ENCODE results near the gene RAB9A.
A peak's percentile ranks its signal among the peaks of the same experiment; 100 is the strongest.
"Not testable (repeated sequence)": the region's sequence is repeated elsewhere in the genome, so short reads cannot be mapped to it uniquely, and the experiment has no call there.

The RAB9A gene, protein sequence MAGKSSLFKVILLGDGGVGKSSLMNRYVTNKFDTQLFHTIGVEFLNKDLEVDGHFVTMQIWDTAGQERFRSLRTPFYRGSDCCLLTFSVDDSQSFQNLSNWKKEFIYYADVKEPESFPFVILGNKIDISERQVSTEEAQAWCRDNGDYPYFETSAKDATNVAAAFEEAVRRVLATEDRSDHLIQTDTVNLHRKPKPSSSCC

DNA sequence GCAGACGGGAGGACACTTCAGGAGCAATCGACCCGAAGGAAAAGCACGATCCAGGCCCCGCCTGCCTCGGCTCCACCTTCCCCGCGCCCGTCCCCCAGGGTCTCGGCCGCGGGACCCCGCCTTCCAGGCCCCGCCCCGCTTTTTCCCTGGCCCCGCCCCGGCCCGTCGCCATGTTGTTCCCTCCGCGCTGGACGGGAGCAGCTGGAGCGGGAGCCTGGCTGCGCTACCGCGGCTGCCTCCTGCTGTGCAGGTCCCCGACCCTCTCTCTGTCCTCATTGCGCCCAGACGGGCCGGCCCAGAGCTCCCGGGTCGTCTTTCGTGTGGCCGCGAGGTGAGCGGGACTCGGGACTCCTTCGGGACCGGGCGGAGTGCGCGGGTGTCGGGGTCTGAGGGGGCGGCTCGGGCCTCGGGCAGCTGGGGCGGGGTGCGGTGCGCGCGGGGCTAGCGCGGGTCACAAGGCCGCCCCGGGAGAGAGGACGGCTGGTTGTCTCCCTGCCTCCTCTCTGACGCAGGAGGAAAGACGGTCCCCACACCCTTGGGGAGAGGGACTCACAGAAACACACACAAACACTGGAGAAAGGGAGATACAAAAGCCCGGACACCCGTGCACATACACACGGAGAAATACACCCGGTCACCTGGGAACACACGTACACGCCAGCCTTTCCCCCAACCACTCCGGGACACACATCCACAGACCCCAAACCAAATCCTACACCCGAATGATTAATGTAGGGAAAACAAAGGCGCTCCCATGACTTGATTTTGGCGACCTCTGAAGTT is at the start of gene RAB9A:
Gene RAB9A, plus strand, starts transcription at position 171 of the 783 bp plus-strand sequence. CDS start 19,619 bp downstream, outside the sequence.
- peaks cover 0 to 17% of the 10 kb centered on the region in 2 donors for H3K27me3 ChIP-seq (ENCODE audit: control insufficient read depth in 1 of 2, insufficient read depth in 2 of 2, low read length in 2 of 2)
- peaks cover 3% of the 10 kb centered on the region for H3K4me1 ChIP-seq (ENCODE audit: control insufficient read depth, insufficient read depth, low read length)
- H3K9ac ChIP-seq (ENCODE audit: low read length in 2 of 2): peak within 1 kb of the TSS; percentile 78 to 91

DNA sequence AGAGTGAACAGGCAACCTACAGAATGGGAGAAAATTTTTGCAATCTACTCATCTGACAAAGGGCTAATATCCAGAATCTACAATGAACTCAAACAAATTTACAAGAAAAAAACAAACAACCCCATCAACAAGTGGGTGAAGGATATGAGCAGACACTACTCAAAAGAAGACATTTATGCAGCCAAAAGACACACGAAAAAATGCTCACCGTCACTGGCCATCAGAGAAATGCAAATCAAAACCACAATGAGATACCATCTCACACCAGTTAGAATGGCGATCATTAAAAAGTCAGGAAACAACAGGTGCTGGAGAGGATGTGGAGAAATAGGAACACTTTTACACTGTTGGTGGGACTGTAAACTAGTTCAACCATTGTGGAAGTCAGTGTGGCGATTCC is 47.2 kb upstream of the RAB9A start:
- not testable (repeated sequence) for H3K36me3 ChIP-seq (ENCODE audit: control insufficient read depth in 2 of 2, insufficient read depth in 2 of 2, low read length in 2 of 2); H3K9me3 ChIP-seq (ENCODE audit: control insufficient read depth in 2 of 2, low read length in 2 of 2); H3K9ac ChIP-seq (ENCODE audit: low read length in 2 of 2); H3K4me1 ChIP-seq (ENCODE audit: control insufficient read depth, insufficient read depth, low read length); H3K4me3 ChIP-seq (ENCODE audit: low read length in 2 of 2); H3K27ac ChIP-seq (ENCODE audit: low read length)
- H3K27me3 ChIP-seq (ENCODE audit: control insufficient read depth in 1 of 2, insufficient read depth in 2 of 2, low read length in 2 of 2): peaks cover 0 to 12% of the 10 kb centered on the region in 2 donors

More for the DNA sequence above, at the start of gene RAB9A:
- Histone ChIP-seq H3K9me3 (ENCODE audit: control insufficient read depth in 2 of 2, low read length in 2 of 2) (no peaks in the 10 kb centered on the region), H3K36me3 (ENCODE audit: control insufficient read depth in 2 of 2, insufficient read depth in 2 of 2, low read length in 2 of 2) (no peaks in the 10 kb centered on the region), H3K4me3 (ENCODE audit: low read length in 2 of 2) (peak within 1 kb of the TSS; percentile 85 to 86), H3K27ac (ENCODE audit: low read length) (peak within 1 kb of the TSS; percentile 81)

DNA sequence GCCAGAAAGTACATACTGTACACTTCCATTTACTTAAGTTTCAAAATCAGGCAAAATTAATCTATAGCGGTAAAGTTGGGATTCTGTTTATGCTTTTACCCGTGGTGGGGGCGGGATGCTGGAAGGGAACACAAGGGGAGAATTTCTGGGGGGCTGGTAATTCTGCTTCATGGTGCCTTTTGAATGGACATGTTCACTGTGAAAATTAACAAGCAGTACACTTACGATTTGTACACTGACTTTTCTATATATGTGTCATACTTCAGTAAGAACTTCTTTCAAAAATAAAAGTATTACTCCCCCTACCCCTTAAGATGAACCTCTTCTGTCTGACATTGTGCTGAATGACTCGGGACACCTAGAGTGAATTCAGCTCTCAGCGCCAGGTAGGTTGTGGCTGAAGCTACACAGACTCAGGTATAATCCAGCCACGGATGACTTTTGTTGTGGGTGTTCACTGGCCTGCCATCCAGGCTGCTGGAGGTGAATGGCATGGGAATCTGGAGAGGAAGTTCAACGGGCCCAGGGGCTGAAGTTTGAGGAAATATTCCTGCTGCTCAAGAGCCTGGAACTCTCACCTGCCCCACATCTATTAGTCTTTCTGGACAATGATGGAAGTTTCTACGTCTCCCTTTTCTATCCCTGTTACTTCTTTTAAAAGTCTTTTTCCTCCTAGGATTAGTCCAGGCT is 43.3 kb upstream of the RAB9A start:
- Histone ChIP-seq H3K9me3 (ENCODE audit: control insufficient read depth in 2 of 2, low read length in 2 of 2) (no peaks in the 10 kb centered on the region), H3K36me3 (ENCODE audit: control insufficient read depth in 2 of 2, insufficient read depth in 2 of 2, low read length in 2 of 2) (no peaks in the 10 kb centered on the region), H3K27ac (ENCODE audit: low read length) (no peak overlapping the region), H3K27me3 (ENCODE audit: control insufficient read depth in 1 of 2, insufficient read depth in 2 of 2, low read length in 2 of 2) (peaks cover 0 to 9% of the 10 kb centered on the region in 2 donors), H3K9ac (ENCODE audit: low read length in 2 of 2) (no peak overlapping the region), H3K4me3 (ENCODE audit: low read length in 2 of 2) (no peak overlapping the region), H3K4me1 (ENCODE audit: control insufficient read depth, insufficient read depth, low read length) (peaks cover 2% of the 10 kb centered on the region)

DNA sequence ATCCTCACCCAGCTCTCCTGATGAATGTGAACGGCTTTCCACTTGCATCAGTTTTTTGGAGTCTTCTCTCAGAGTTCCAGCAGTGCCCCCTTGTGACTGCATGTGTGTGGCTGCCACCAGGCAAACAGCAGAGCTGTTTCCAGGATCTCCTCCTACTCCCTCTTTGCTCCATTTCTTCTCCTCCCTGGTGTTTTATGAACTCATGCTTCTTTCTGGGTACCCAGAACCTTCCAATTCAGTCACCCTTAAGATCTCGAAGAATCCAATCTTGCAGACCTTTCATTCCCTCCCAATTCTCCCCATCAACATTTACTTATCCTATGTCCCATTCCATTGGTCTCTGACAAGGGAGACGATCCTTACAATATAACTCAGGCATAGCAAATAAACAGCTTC is 42.8 kb upstream of the RAB9A start:
- no peaks in the 10 kb centered on the region for H3K36me3 ChIP-seq (ENCODE audit: control insufficient read depth in 2 of 2, insufficient read depth in 2 of 2, low read length in 2 of 2)
- no peak overlapping the region for H3K9ac ChIP-seq (ENCODE audit: low read length in 2 of 2)
- peaks cover 2% of the 10 kb centered on the region for H3K4me1 ChIP-seq (ENCODE audit: control insufficient read depth, insufficient read depth, low read length)
- H3K4me3 ChIP-seq (ENCODE audit: low read length in 2 of 2): no peak overlapping the region
- H3K9me3 ChIP-seq (ENCODE audit: control insufficient read depth in 2 of 2, low read length in 2 of 2): no peaks in the 10 kb centered on the region
- no peak overlapping the region for H3K27ac ChIP-seq (ENCODE audit: low read length)
- H3K27me3 ChIP-seq (ENCODE audit: control insufficient read depth in 1 of 2, insufficient read depth in 2 of 2, low read length in 2 of 2): peaks cover 0 to 9% of the 10 kb centered on the region in 2 donors

DNA sequence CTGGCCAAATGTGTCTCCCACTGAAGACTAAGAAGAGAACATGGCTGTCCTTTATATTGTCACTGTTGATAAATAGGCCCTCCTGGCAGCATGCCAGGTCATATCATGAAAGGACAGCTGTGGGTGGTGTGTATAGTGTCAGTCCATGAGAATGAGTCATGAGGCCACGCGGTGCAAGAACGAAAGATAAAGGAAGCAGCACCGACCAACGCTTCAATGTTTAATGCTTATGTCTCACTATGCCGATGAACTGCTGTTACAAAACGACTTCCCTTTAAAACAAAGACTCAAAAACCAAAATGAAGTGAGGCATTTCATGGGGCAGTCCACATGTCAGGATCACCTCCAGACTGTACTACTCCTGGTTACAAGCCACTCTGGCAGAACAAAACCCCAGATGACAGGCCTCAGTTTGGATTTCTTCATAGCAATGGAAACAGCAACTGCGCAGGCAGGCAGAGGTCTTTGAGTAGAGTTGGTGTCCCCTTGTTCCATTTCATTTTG is 41.2 kb upstream of the RAB9A start:
- Histone ChIP-seq H3K9me3 (ENCODE audit: control insufficient read depth in 2 of 2, low read length in 2 of 2) (no peaks in the 10 kb centered on the region), H3K4me3 (ENCODE audit: low read length in 2 of 2) (peak overlapping the region in 1 of 2 donors; percentile 36), H3K4me1 (ENCODE audit: control insufficient read depth, insufficient read depth, low read length) (peaks cover 8% of the 10 kb centered on the region), H3K9ac (ENCODE audit: low read length in 2 of 2) (peak overlapping the region in 1 of 2 donors; percentile 28), H3K27me3 (ENCODE audit: control insufficient read depth in 1 of 2, insufficient read depth in 2 of 2, low read length in 2 of 2) (peaks cover 0 to 9% of the 10 kb centered on the region in 2 donors), H3K27ac (ENCODE audit: low read length) (no peak overlapping the region), H3K36me3 (ENCODE audit: control insufficient read depth in 2 of 2, insufficient read depth in 2 of 2, low read length in 2 of 2) (no peaks in the 10 kb centered on the region)

DNA sequence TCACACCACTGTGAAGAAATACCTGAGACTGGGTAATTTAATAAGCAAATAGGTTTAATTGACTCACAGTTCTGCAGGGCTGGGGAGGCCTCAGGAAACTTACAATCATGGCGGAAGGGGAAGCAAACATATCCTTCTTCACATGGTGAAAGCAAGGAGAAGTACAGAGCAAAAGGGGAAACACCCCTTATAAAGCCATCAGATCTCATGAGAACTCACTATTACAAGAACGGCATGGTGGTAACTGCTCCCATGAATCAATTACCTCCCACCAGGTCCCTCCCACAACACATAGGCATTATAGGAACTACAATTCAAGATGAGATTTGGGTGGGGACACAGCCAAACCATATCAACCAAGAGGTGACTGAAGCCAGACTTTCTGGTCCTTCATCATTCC is 40.6 kb upstream of the RAB9A start:
- peaks cover 10% of the 10 kb centered on the region for H3K4me1 ChIP-seq (ENCODE audit: control insufficient read depth, insufficient read depth, low read length)
- not testable (repeated sequence) for H3K9ac ChIP-seq (ENCODE audit: low read length in 2 of 2); H3K4me3 ChIP-seq (ENCODE audit: low read length in 2 of 2); H3K9me3 ChIP-seq (ENCODE audit: control insufficient read depth in 2 of 2, low read length in 2 of 2); H3K36me3 ChIP-seq (ENCODE audit: control insufficient read depth in 2 of 2, insufficient read depth in 2 of 2, low read length in 2 of 2); H3K27ac ChIP-seq (ENCODE audit: low read length); H3K27me3 ChIP-seq (ENCODE audit: control insufficient read depth in 1 of 2, insufficient read depth in 2 of 2, low read length in 2 of 2)

DNA sequence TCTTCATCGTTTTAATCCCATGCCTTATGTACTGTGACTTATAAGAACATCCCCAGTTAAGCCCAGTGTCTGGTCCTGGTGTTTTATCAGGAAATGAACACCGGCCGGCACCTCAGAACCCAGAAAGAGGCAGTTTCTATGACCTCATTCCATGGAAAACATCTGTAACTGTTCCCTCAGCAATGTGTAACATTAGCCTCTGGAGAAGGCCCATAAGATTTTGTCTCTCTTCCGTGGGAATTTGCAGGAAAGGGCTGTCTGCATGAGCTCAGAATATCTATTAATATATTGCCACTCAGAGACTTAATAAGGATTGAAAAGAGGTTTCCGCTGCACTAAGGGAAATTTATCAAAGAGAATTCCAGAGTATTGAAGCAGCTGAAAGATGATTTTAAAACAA is 39.1 kb upstream of the RAB9A start:
- Histone ChIP-seq H3K36me3 (ENCODE audit: control insufficient read depth in 2 of 2, insufficient read depth in 2 of 2, low read length in 2 of 2) (no peaks in the 10 kb centered on the region), H3K27ac (ENCODE audit: low read length) (no peak overlapping the region), H3K4me1 (ENCODE audit: control insufficient read depth, insufficient read depth, low read length) (peaks cover 18% of the 10 kb centered on the region), H3K4me3 (ENCODE audit: low read length in 2 of 2) (no peak overlapping the region), H3K9me3 (ENCODE audit: control insufficient read depth in 2 of 2, low read length in 2 of 2) (no peaks in the 10 kb centered on the region), H3K9ac (ENCODE audit: low read length in 2 of 2) (no peak overlapping the region), H3K27me3 (ENCODE audit: control insufficient read depth in 1 of 2, insufficient read depth in 2 of 2, low read length in 2 of 2) (peaks cover 0 to 9% of the 10 kb centered on the region in 2 donors)

DNA sequence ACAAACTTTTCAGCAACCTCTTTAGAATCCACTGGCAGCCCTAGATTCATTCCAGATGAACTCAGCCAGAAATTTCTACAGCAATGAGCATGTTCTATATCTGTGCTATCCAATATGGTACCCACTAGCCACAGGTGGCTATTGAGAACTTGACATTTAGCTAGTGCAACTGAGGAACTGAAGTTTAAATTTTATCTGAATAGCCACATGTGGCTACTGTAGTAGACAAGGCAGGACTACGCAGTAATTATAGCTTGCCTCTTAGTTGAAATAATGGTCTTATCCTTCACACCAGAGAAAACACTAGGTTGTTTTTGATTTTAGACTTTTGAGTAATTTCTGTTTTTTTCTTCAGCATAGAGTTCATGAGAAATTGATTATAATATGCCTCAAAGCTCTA is 38.6 kb upstream of the RAB9A start:
- Histone ChIP-seq H3K27ac (ENCODE audit: low read length) (no peak overlapping the region), H3K4me3 (ENCODE audit: low read length in 2 of 2) (no peak overlapping the region), H3K9me3 (ENCODE audit: control insufficient read depth in 2 of 2, low read length in 2 of 2) (no peaks in the 10 kb centered on the region), H3K36me3 (ENCODE audit: control insufficient read depth in 2 of 2, insufficient read depth in 2 of 2, low read length in 2 of 2) (no peaks in the 10 kb centered on the region), H3K4me1 (ENCODE audit: control insufficient read depth, insufficient read depth, low read length) (peaks cover 18% of the 10 kb centered on the region), H3K27me3 (ENCODE audit: control insufficient read depth in 1 of 2, insufficient read depth in 2 of 2, low read length in 2 of 2) (peaks cover 0 to 9% of the 10 kb centered on the region in 2 donors), H3K9ac (ENCODE audit: low read length in 2 of 2) (no peak overlapping the region)

DNA sequence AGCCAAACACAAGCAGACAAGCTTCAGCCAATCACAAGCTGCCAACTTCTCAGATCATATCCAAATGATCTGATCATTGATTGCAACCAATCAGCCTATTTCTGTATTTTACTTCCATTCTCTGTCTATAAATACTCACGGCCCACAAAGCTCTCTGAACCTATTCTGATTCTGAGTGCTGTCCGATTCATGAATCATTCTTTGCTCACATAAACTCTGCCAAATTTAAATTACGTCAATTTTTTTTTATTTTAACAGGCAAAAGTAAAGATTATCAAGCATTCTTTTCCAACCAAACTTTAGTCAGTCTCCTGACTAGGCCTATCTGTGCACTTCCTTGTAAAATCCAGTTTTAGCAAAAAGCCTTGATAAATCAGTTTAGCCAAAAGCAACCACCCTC is 37.8 kb upstream of the RAB9A start:
- H3K36me3 ChIP-seq (ENCODE audit: control insufficient read depth in 2 of 2, insufficient read depth in 2 of 2, low read length in 2 of 2): no peaks in the 10 kb centered on the region
- peaks cover 18% of the 10 kb centered on the region for H3K4me1 ChIP-seq (ENCODE audit: control insufficient read depth, insufficient read depth, low read length)
- no peak overlapping the region for H3K27ac ChIP-seq (ENCODE audit: low read length)
- no peak overlapping the region for H3K9ac ChIP-seq (ENCODE audit: low read length in 2 of 2)
- H3K27me3 ChIP-seq (ENCODE audit: control insufficient read depth in 1 of 2, insufficient read depth in 2 of 2, low read length in 2 of 2): peaks cover 0 to 9% of the 10 kb centered on the region in 2 donors
- H3K9me3 ChIP-seq (ENCODE audit: control insufficient read depth in 2 of 2, low read length in 2 of 2): no peaks in the 10 kb centered on the region
- H3K4me3 ChIP-seq (ENCODE audit: low read length in 2 of 2): no peak overlapping the region

DNA sequence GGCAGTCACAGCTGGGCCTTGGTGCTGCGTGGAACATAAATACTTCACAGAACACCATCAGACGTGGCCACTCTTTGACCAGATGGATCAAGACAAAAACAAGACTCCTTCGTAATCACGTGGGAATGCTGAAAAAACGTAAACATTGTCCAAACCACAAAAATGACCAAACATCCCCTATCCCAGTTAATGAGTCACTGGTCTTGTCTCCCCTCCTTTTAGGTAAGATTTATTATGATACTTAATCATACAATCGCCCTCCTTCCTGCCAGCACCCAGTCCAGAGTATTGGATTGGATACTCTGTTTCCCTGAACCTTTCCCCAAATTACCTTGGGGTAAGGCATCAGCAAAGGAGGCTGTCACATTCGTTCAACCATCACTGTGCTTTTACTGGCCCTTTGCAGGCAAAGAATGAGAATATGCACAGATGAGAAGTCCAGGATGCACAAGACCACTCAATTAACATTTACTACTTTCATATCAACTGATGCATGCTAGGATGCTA is 36.6 kb upstream of the RAB9A start:
- Histone ChIP-seq H3K27me3 (ENCODE audit: control insufficient read depth in 1 of 2, insufficient read depth in 2 of 2, low read length in 2 of 2) (peaks cover 0 to 4% of the 10 kb centered on the region in 2 donors), H3K36me3 (ENCODE audit: control insufficient read depth in 2 of 2, insufficient read depth in 2 of 2, low read length in 2 of 2) (no peaks in the 10 kb centered on the region), H3K4me1 (ENCODE audit: control insufficient read depth, insufficient read depth, low read length) (peaks cover 18% of the 10 kb centered on the region), H3K9me3 (ENCODE audit: control insufficient read depth in 2 of 2, low read length in 2 of 2) (no peaks in the 10 kb centered on the region), H3K4me3 (ENCODE audit: low read length in 2 of 2) (peak overlapping the region; percentile 83 to 92), H3K27ac (ENCODE audit: low read length) (peak overlapping the region; percentile 93), H3K9ac (ENCODE audit: low read length in 2 of 2) (peak overlapping the region; percentile 73 to 86)
